ENCODE results near the gene IGLL5.

DNA sequence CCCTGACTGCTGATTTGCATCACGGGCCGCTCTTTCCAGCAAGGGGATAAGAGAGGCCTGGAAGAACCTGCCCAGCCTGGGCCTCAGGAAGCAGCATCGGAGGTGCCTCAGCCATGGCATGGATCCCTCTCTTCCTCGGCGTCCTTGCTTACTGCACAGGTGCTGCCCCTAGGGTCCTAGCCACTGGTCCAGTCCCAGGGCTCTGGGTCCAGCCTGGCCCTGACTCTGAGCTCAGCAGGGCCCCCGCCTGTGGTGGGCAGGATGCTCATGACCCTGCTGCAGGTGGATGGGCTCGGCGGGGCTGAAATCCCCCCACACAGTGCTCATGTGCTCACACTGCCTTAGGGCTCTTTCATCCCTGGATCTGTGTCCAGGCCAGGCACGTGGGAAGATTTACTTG lies 7.0 kb upstream of the IGLL5 start:
- no peak for TF ChIP-seq POLR2A (IDR thresholded peaks at IDR 0.05)
- TF ChIP-seq, protein P1, sequence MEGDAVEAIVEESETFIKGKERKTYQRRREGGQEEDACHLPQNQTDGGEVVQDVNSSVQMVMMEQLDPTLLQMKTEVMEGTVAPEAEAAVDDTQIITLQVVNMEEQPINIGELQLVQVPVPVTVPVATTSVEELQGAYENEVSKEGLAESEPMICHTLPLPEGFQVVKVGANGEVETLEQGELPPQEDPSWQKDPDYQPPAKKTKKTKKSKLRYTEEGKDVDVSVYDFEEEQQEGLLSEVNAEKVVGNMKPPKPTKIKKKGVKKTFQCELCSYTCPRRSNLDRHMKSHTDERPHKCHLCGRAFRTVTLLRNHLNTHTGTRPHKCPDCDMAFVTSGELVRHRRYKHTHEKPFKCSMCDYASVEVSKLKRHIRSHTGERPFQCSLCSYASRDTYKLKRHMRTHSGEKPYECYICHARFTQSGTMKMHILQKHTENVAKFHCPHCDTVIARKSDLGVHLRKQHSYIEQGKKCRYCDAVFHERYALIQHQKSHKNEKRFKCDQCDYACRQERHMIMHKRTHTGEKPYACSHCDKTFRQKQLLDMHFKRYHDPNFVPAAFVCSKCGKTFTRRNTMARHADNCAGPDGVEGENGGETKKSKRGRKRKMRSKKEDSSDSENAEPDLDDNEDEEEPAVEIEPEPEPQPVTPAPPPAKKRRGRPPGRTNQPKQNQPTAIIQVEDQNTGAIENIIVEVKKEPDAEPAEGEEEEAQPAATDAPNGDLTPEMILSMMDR (IDR thresholded peaks at IDR 0.05): no peak

Measured in uterus (tissue), 2 donors.